Activated CD8-positive, alpha-beta T cell treated with anti-CD3 and anti-CD28 coated beads, Interleukin-2, amount 10 ng/mL, durations not matched to agents 7 days and 5 days (primary cell): ENCODE measurements around the gene VPS26B. TPM values are rescaled to one million over a fixed set of nuclear protein-coding genes. Genes with fewer than 3 reads are reported as not detected.

ENCODE experiments used
- ATAC-seq: fragments of 150-1000 bp; cut with Tn5 transposase; one replicate; pipeline ENCODE4 v1.10.0; 2021; ENCODE audit warnings: moderate library complexity
- CTCF ChIA-PET: fragments of 350-600 bp; sonication (Branson Sonifier 250); formaldehyde crosslinking; loops from one replicate; lab custom pipeline; 2021; ENCODE audit warnings: antibody characterized with exemption; lab: Charles Lee
- POLR2A ChIA-PET: fragments of 350-600 bp; sonication (Branson Sonifier 250); formaldehyde crosslinking; loops from one replicate; lab custom pipeline; 2021; ENCODE audit warnings: antibody characterized with exemption; lab: Charles Lee
- DNase-seq: peaks from one replicate; pipeline ENCODE4 v3.0.0-alpha.2; 2020
- H3K27ac Mint-ChIP-seq: one replicate; pipeline ENCODE4 v1.8.0; 2021; ENCODE audit warnings: mild to moderate bottlenecking, mixed read lengths
- H3K27me3 Mint-ChIP-seq: one replicate; pipeline ENCODE4 v1.8.0; 2021; ENCODE audit warnings: low read depth, mixed read lengths
- H3K36me3 Mint-ChIP-seq: one replicate; pipeline ENCODE4 v1.8.0; 2021; ENCODE audit warnings: low read depth, mixed read lengths
- H3K4me1 Mint-ChIP-seq: one replicate; pipeline ENCODE4 v1.8.0; 2021; ENCODE audit warnings: low read depth, mixed read lengths
- H3K4me3 Mint-ChIP-seq: one replicate; pipeline ENCODE4 v1.8.0; 2021; ENCODE audit warnings: mild to moderate bottlenecking, mixed read lengths
- H3K9me3 Mint-ChIP-seq: one replicate; pipeline ENCODE4 v1.8.0; 2022; ENCODE audit warnings: mixed read lengths; ENCODE audit not compliant: insufficient read depth
- total RNA-seq, 2 experiments: library from RNA; stranded (reverse); gene quantifications; one replicate each; pipeline ENCODE4 v1.2.3, GENCODE V29; 2021

Gene VPS26B
- total RNA-seq, 2 experiments from 2014 or later: 55.1 TPM

DNA sequence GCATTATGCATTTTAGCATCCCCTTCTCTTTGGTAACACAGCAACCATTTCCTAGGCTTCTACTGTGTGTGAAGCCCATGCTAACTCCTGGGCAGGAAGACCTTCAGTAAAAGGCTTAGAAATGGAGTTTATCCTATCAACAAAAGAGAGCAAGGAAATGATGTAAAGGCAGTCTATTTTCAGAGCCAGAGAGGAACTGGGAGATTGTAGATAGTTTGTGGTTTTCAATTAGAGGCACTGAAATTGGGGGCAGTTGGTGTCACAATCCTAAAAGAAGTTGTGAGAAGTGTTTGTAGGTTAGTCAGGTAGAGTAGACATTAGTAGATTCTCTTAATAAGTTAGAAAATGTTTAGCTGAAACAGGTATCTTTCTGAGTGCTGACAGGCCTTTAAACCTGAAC, 36.0 kb downstream of the VPS26B start:
- POLR2A ChIA-PET: no interaction called here
- Mint-ChIP-seq H3K4me1 (peaks cover 15% of the 10 kb centered on the region), H3K4me3 (no peak overlapping the region), H3K9me3 (no peaks in the 10 kb centered on the region), H3K27me3 (no peaks in the 10 kb centered on the region), H3K27ac (no peak overlapping the region), H3K36me3 (peaks cover 17% of the 10 kb centered on the region)
- ATAC-seq (no peak), DNase-seq (no peak)
- CTCF ChIA-PET: interaction anchor here (1.9 to 7.6 kb wide), 2 partner anchors 14 to 37 kb away, joined by 4 to 94 read pairs; partner anchors contain the start of genes GLB1L3 and NCAPD3

DNA sequence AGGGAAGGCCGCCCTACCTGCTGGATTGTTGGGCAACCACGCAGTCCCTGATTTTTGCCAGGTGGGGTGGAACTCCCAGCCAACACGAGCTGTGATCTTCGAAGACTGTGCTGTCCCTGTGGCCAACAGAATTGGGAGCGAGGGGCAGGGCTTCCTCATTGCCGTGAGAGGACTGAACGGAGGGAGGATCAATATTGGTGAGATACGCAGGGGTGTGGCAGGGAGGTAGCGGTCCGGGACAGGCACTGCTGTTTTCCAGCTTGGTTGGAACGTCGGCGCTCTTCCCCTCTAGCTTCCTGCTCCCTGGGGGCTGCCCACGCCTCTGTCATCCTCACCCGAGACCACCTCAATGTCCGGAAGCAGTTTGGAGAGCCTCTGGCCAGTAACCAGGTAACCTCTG, 36.5 kb downstream of the VPS26B start:
- H3K9me3 Mint-ChIP-seq: no peaks in the 10 kb centered on the region
- ChIA-PET CTCF (interaction anchor here (1.0 to 7.6 kb wide), 6 partner anchors 9 to 71 kb away, joined by 4 to 94 read pairs (median 5); partner anchors contain the start of genes GLB1L2, GLB1L3 and NCAPD3), POLR2A (interaction anchor here (1.4 to 2.0 kb wide), 2 partner anchors 15 to 36 kb away, joined by 4 to 6 read pairs; partner anchors contain the start of genes GLB1L3, NCAPD3 and VPS26B)
- peaks cover 17% of the 10 kb centered on the region for H3K36me3 Mint-ChIP-seq
- H3K27ac Mint-ChIP-seq: no peak overlapping the region
- H3K4me1 Mint-ChIP-seq: peaks cover 15% of the 10 kb centered on the region
- DNase-seq (no peak), ATAC-seq (no peak)
- H3K4me3 Mint-ChIP-seq: no peak overlapping the region
- no peaks in the 10 kb centered on the region for H3K27me3 Mint-ChIP-seq

DNA sequence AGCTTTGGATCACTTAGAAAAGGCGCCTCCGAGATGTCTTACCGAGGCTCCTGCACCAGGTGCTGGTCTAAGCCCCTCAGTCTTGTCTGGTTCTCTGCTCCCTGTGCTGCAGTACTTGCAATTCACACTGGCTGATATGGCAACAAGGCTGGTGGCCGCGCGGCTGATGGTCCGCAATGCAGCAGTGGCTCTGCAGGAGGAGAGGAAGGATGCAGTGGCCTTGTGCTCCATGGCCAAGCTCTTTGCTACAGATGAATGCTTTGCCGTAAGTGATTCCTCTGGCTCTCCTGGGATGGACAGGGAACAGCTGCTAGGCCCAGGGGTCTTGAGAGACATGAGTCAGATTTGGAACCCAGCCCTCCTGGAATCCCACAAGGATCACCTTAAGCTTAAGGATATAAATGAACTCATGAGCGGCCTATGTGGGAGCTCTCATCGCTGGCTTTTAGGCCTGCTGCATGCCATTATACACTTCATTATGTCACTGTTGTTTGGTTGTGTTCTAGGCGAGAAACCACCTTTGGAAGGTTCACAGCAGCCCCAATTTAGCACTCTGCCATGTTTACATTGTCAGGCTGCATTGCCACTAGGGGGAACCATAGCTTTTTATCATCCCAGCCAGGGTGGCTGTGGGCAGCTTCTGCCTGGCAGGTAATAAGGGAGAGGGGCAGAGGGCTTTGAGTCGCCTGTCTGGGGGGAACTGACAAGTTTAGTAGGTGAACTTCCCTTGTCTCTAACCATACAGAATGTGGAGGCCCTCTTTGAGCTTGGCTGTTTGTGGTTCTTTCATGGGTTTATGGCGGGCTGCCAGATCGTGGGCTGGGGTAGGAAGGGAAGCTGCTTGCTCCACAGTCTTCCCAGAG, 37.4 kb downstream of the VPS26B start:
- ATAC-seq (peak; percentile 79), DNase-seq (peak; percentile 60)
- Mint-ChIP-seq H3K4me1 (peaks cover 12% of the 10 kb centered on the region), H3K9me3 (no peaks in the 10 kb centered on the region), H3K27me3 (no peaks in the 10 kb centered on the region), H3K36me3 (peaks cover 14% of the 10 kb centered on the region), H3K27ac (no peak overlapping the region), H3K4me3 (no peak overlapping the region)
- ChIA-PET POLR2A (interaction anchor here (0.8 to 2.0 kb wide), 4 partner anchors 8 to 37 kb away, joined by 3 to 6 read pairs (median 4); partner anchors contain the start of genes ACAD8, GLB1L3, NCAPD3 and THYN1), CTCF (interaction anchor here (0.9 to 7.6 kb wide), 20 partner anchors 8 to 212 kb away, joined by 3 to 94 read pairs (median 4); partner anchors contain the start of genes ACAD8, GLB1L2, GLB1L3 and NCAPD3)

DNA sequence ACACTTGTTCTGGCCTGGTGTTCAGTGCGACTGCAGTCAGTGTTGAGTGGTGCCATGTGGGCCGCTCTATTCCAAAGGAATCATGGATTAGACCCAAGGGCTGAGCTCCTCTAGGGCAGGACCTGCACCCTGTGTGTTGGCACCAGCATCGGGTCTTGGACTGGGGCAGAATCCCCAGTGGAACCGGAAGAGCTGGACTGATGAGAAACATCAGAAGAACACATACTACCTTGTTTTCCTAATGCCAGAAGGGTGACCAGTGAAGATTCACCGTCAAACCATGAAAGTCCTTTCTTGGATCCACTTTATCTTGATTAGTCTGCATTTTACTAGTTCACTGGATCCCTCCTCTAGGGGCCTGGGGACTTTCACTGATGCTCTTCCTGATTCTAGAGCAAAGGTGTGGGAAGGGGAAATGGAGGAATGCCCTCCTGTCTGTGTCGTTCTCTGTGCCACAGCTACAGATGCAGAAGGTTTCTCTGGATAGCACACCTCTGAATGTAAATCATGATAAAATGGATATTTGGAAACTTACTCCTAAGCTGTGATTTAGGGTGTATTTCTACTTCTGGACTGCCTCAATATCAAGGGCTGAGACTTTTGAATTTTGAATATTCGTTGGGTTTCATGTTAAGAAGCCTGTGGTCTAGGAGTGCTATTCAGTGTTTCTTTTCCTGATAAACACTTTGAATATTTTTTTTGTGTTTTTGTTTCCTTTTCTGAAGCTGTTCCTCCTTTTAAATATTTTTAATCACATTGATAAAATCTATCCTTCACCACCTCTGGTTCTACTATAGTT, 40.7 kb downstream of the VPS26B start:
- no peak overlapping the region for H3K27ac Mint-ChIP-seq
- ATAC-seq (no peak), DNase-seq (no peak)
- no peaks in the 10 kb centered on the region for H3K27me3 Mint-ChIP-seq
- peaks cover 12% of the 10 kb centered on the region for H3K4me1 Mint-ChIP-seq
- peaks cover 7% of the 10 kb centered on the region for H3K36me3 Mint-ChIP-seq
- POLR2A ChIA-PET: no interaction called here
- CTCF ChIA-PET: interaction anchor here (1.1 to 7.6 kb wide), 4 partner anchors 10 to 28 kb away, joined by 3 to 94 read pairs (median 15); partner anchors contain the start of genes ACAD8, GLB1L3 and THYN1
- no peaks in the 10 kb centered on the region for H3K9me3 Mint-ChIP-seq
- H3K4me3 Mint-ChIP-seq: no peak overlapping the region

DNA sequence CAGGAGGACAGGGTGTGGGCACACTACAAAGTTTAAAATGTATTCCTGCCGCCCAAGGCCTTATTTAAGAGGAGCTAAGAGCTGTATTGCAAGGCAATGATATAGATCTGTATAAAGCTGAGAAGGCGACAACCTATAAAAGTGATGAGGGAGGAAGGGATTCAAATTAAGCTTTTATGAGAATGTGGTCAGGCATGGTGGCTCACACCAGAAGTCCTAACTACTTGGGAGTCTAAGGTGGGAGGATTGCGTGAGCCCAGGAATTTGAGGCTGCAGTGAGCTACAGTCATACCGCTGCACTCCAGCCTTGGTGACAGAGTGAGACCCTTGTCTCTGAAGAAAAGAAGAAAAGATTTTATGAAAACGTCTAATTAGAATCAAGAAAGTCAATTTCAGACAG, 42.0 kb downstream of the VPS26B start:
- Mint-ChIP-seq H3K27me3 (no peaks in the 10 kb centered on the region), H3K27ac (no peak overlapping the region), H3K4me1 (peaks cover 21% of the 10 kb centered on the region), H3K9me3 (no peaks in the 10 kb centered on the region), H3K36me3 (peaks cover 3% of the 10 kb centered on the region), H3K4me3 (no peak overlapping the region)
- ChIA-PET CTCF (interaction anchor here (0.8 to 7.6 kb wide), 2 partner anchors 8 to 102 kb away, joined by 5 to 94 read pairs; partner anchors contain the start of gene GLB1L3), POLR2A (no interaction called here)
- no peak for DNase-seq
- ATAC-seq: no peak

DNA sequence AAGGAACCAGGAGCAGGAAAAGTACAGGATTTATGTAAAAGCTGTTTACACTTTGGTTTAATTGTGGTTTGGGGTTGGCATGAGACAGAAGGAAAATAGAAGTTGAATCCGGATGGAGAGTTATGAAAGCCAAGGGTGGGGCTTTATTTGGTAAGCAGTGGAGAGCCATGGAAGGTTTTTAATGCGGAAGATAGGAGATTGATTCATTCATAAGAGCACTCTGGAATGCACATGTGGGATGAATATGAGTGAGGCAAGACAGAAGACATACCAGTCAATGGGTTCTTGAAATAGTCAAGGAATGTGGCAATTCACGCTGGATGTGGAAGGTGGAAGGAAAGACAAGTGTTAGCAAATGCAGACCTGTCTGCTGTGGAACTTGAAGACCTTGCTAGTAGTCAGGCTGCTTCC, 42.4 kb downstream of the VPS26B start:
- H3K9me3 Mint-ChIP-seq: no peaks in the 10 kb centered on the region
- peaks cover 24% of the 10 kb centered on the region for H3K4me1 Mint-ChIP-seq
- H3K36me3 Mint-ChIP-seq: peaks cover 3% of the 10 kb centered on the region
- CTCF ChIA-PET: interaction anchor here (0.8 to 7.6 kb wide), 2 partner anchors 8 to 102 kb away, joined by 5 to 94 read pairs; partner anchors contain the start of gene GLB1L3
- no peak for ATAC-seq
- no peak overlapping the region for H3K27ac Mint-ChIP-seq
- DNase-seq: no peak
- no peak overlapping the region for H3K4me3 Mint-ChIP-seq
- no peaks in the 10 kb centered on the region for H3K27me3 Mint-ChIP-seq
- POLR2A ChIA-PET: no interaction called here

DNA sequence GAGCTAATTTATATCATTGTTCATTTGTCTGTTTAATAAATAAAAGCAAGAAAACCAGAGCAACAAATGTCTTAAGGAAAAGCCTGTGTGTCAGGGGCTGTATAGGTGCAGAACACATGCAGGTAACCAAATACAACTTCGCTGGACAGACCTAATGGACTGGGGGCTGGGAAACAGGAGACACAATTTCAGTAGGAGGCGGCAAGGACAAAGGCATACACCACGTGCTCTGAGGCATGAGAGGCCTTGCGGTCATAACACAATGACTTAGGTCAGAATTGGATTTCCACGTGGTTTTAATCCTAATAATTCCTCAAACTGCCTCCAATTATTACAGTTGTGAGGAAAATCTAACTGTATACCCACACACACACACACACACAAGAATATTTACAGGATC, 43.0 kb downstream of the VPS26B start:
- H3K27me3 Mint-ChIP-seq: no peaks in the 10 kb centered on the region
- no peak overlapping the region for H3K4me3 Mint-ChIP-seq
- DNase-seq: no peak
- no peak overlapping the region for H3K27ac Mint-ChIP-seq
- ATAC-seq: no peak
- H3K9me3 Mint-ChIP-seq: no peaks in the 10 kb centered on the region
- H3K4me1 Mint-ChIP-seq: peaks cover 28% of the 10 kb centered on the region
- H3K36me3 Mint-ChIP-seq: peaks cover 3% of the 10 kb centered on the region
- ChIA-PET POLR2A (no interaction called here), CTCF (interaction anchor here (7.6 kb wide), 1 partner anchor 7 kb away, joined by 94 read pairs; the partner anchor contains the start of gene GLB1L3)

DNA sequence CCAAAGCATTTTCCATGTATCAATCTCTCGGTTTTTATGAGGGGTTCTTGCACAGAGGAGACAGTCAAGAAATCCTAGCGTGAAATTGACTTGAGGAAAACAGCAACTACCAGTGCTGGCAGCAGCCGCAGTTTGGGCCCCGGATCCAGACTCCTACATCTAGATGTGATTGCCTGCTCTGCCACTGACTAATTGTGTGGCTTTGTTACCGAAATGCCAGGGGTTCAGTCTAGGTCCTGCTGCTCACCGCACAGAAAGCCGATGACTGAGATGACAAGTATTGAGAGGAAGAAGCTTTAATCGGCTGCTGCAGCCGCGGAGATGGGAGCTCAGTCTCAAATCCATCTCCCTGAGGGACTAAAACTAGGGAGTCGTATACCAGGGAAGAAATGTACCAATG, 43.5 kb downstream of the VPS26B start:
- ChIA-PET CTCF (no interaction called here), POLR2A (no interaction called here)
- H3K9me3 Mint-ChIP-seq: no peaks in the 10 kb centered on the region
- no peaks in the 10 kb centered on the region for H3K27me3 Mint-ChIP-seq
- H3K27ac Mint-ChIP-seq: no peak overlapping the region
- ATAC-seq (no peak), DNase-seq (no peak)
- peaks cover 33% of the 10 kb centered on the region for H3K4me1 Mint-ChIP-seq
- peaks cover 3% of the 10 kb centered on the region for H3K36me3 Mint-ChIP-seq
- H3K4me3 Mint-ChIP-seq: no peak overlapping the region

DNA sequence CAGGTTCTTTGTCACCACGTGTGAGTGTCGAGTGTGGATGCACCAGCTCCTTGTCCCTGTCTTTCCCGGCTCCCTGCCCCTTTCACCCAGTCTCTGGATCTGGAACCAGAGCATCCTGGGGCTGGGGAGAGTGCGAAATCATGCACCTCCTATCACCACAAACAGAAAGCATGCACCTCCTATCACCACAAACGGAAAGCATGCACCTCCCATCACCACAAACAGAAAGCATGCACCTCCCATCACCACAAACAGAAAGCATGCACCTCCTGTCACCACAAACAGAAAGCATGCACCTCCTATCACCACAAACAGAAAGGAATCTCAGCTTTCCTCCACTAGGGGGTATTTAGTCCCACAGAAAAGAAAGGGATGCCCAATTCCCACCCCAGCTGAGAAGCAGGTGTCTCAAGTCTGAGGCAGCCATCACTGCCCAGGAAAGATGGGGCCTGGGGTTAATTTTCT, 45.8 kb downstream of the VPS26B start:
- ATAC-seq: peak; percentile 66
- Mint-ChIP-seq H3K4me1 (peaks cover 53% of the 10 kb centered on the region), H3K4me3 (no peak overlapping the region), H3K36me3 (peaks cover 1% of the 10 kb centered on the region), H3K9me3 (no peaks in the 10 kb centered on the region), H3K27me3 (no peaks in the 10 kb centered on the region), H3K27ac (peak overlapping the region; percentile 65)
- ChIA-PET CTCF (interaction anchor here (0.9 to 1.4 kb wide), 6 partner anchors 8 to 220 kb away, joined by 3 to 7 read pairs (median 3); partner anchors contain the start of gene NCAPD3), POLR2A (interaction anchor here (1.4 kb wide), 1 partner anchor 46 kb away, joined by 5 read pairs; the partner anchor contains the start of genes NCAPD3 and VPS26B)
- peak; percentile 49 for DNase-seq

DNA sequence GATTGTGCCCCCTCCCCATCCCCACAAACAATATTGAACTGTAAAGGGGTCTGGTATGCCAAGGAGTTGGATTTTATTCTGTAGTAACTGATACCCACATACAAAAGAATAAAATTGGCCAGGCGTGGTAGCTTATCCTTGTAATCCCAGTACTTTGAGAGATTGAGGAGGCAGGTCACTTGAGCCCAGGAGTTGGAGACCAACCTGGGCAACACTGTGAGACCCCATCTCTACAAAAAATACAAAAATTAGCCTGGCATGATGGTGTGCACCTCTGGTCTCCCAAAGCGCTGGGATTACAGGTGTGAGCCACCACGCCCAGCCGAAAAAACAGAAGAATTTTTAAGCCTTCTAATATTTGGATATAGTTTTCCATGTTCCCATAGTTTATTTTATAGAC, 47.5 kb downstream of the VPS26B start:
- CTCF ChIA-PET: interaction anchor here (2.5 to 6.6 kb wide), 2 partner anchors 8 to 18 kb away, joined by 7 to 94 read pairs; partner anchors contain the start of genes ACAD8 and THYN1
- DNase-seq (no peak), ATAC-seq (no peak)
- H3K4me1 Mint-ChIP-seq: peaks cover 56% of the 10 kb centered on the region
- H3K27me3 Mint-ChIP-seq: no peaks in the 10 kb centered on the region
- POLR2A ChIA-PET: no interaction called here
- H3K4me3 Mint-ChIP-seq: no peak overlapping the region
- no peak overlapping the region for H3K27ac Mint-ChIP-seq
- no peaks in the 10 kb centered on the region for H3K36me3 Mint-ChIP-seq
- H3K9me3 Mint-ChIP-seq: no peaks in the 10 kb centered on the region
